Fibroblast of lung (primary cell): Measurements from ENCODE around the gene SNX15. TPM values are rescaled to one million over a fixed set of nuclear protein-coding genes. Genes with fewer than 3 reads are reported as not detected.

Experiments used
- DNase-seq, 2 donors: peaks; one replicate each; pipeline versions ENCODE4 v3.0.0 to v3.0.0-alpha.2; 2010; ENCODE audit warnings: low read depth in 2 of 2
- H2AFZ ChIP-seq: 2 replicates; pipeline ENCODE4 v1.5.1; 2012; ENCODE audit warnings: low read length, control low read depth, inconsistent platforms
- H3K27ac ChIP-seq: 2 replicates; pipeline ENCODE4 v1.5.1; 2011; ENCODE audit warnings: low read length, control low read depth; ENCODE audit not compliant: insufficient read depth
- H3K27me3 ChIP-seq: 2 replicates; pipeline ENCODE4 v1.5.1; 2011; ENCODE audit warnings: mild to moderate bottlenecking, low read length; ENCODE audit not compliant: control insufficient read depth, insufficient read depth
- H3K36me3 ChIP-seq: 2 replicates; pipeline ENCODE4 v1.5.1; 2011; ENCODE audit warnings: low read length; ENCODE audit not compliant: control insufficient read depth, insufficient read depth
- H3K4me1 ChIP-seq: 2 replicates; pipeline ENCODE4 v1.5.1; 2011; ENCODE audit warnings: low read length; ENCODE audit not compliant: control insufficient read depth, insufficient read depth; ENCODE audit errors: extremely low read depth
- H3K4me2 ChIP-seq: 2 replicates; pipeline ENCODE4 v1.5.1; 2011; ENCODE audit warnings: low read length, control low read depth; ENCODE audit not compliant: insufficient read depth; ENCODE audit errors: extremely low read depth
- H3K4me3 ChIP-seq, 4 experiments: fragments of 200-600 bp in 1 of 4; sonication (generic) in 1 of 4; replicated peaks in 1 of 4; 2 replicates each; pipeline ENCODE4 v1.5.1; 2011 to 2016; ENCODE audit warnings: low read length in 4 of 4, low read depth in 3 of 4, mild to moderate bottlenecking in 3 of 4, control low read depth in 2 of 4, inconsistent platforms in 1 of 4, mixed read lengths in 1 of 4; ENCODE audit not compliant: insufficient read depth in 1 of 4; ENCODE audit errors: control extremely low read depth in 1 of 4
- H3K79me2 ChIP-seq: 2 replicates; pipeline ENCODE4 v1.5.1; 2012; ENCODE audit warnings: mild to moderate bottlenecking, low read length, inconsistent platforms; ENCODE audit not compliant: control insufficient read depth, insufficient read depth
- H3K9ac ChIP-seq: 2 replicates; pipeline ENCODE4 v1.5.1; 2011; ENCODE audit warnings: mild to moderate bottlenecking, low read length, control low read depth; ENCODE audit not compliant: insufficient read depth
- H3K9me3 ChIP-seq: 2 replicates; pipeline ENCODE4 v1.5.1; 2012; ENCODE audit warnings: low read depth, low read length; ENCODE audit not compliant: control insufficient read depth, insufficient read depth
- H4K20me1 ChIP-seq: 2 replicates; pipeline ENCODE4 v1.5.1; 2011; ENCODE audit warnings: low read length; ENCODE audit not compliant: control insufficient read depth, insufficient read depth; ENCODE audit errors: extremely low read depth
- CTCF ChIP-seq, 2 donors: IDR thresholded peaks in 1 of 2; conservative IDR thresholded peaks in 1 of 2; 1 replicate in 1 of 2; 2 replicates in 1 of 2; pipeline ENCODE4 v1.5.1; 2011 to 2012; ENCODE audit warnings: low read length in 2 of 2, control low read depth in 1 of 2, inconsistent platforms in 1 of 2, low read depth in 1 of 2, mild to moderate bottlenecking in 1 of 2
- EZH2 ChIP-seq: IDR thresholded peaks from 2 replicates; pipeline ENCODE4 v1.5.1; 2012; ENCODE audit warnings: low read length, control low read depth, mild to moderate bottlenecking; ENCODE audit errors: missing control alignments
- polyA plus RNA-seq, 2 donors: library from polyadenylated mRNA; depleted of rRNA in 1 of 2; stranded (reverse) in 1 of 2; unstranded in 1 of 2; fragments of >200 nt; gene quantifications; 2 replicates each; pipeline ENCODE4 v1.2.1, GENCODE V29; 2011 to 2012; ENCODE audit warnings: missing spikeins in 1 of 2
- total RNA-seq: library from RNA; depleted of rRNA; stranded (reverse); fragments of >200 nt; gene quantifications from 2 replicates; pipeline ENCODE4 v1.2.1, GENCODE V29; 2014

SNX15 gene
- total and polyA plus RNA-seq, 2 donors (not counting 1 experiment from before 2014, with no cell fraction given) = 10.2 to 14.4 TPM

- no peak overlapping the region for H3K27ac ChIP-seq
- H3K4me2 ChIP-seq = no peak overlapping the region
- TF ChIP-seq EZH2 (no peak), CTCF (conservative IDR thresholded peaks at IDR 0.05 in 1 of 2, IDR thresholded peaks at IDR 0.05 in 1 of 2; ENCODE audit: low read depth in 1 of 2, low read length in 2 of 2) (no peak)
- H3K4me3 ChIP-seq = no peak overlapping the region
- no peak overlapping the region for H2AFZ ChIP-seq
- H3K79me2 ChIP-seq = no peaks in the 10 kb centered on the region
- H3K27me3 ChIP-seq = no peaks in the 10 kb centered on the region
- no peaks in the 10 kb centered on the region for H3K36me3 ChIP-seq
- H3K9ac ChIP-seq = no peak overlapping the region
- DNase-seq = no peak
- H3K9me3 ChIP-seq = no peaks in the 10 kb centered on the region
- no peaks in the 10 kb centered on the region for H4K20me1 ChIP-seq
- no peaks in the 10 kb centered on the region for H3K4me1 ChIP-seq
These were observed 40.2 kb downstream of the SNX15 start for GRCh38 chr11:65067446-65067845.

GRCh38 chr11:65069217-65069616, 42.0 kb downstream of the SNX15 start:
- H4K20me1 ChIP-seq = no peaks in the 10 kb centered on the region
- no peaks in the 10 kb centered on the region for H3K27me3 ChIP-seq
- TF ChIP-seq EZH2 (no peak), CTCF (conservative IDR thresholded peaks at IDR 0.05 in 1 of 2, IDR thresholded peaks at IDR 0.05 in 1 of 2; ENCODE audit: low read depth in 1 of 2, low read length in 2 of 2) (no peak)
- no peak overlapping the region for H3K4me3 ChIP-seq
- H3K9me3 ChIP-seq = no peaks in the 10 kb centered on the region
- no peak overlapping the region for H3K27ac ChIP-seq
- H3K9ac ChIP-seq = no peak overlapping the region
- H2AFZ ChIP-seq = no peak overlapping the region
- H3K79me2 ChIP-seq = no peaks in the 10 kb centered on the region
- no peak for DNase-seq
- no peak overlapping the region for H3K4me2 ChIP-seq
- H3K4me1 ChIP-seq = no peaks in the 10 kb centered on the region
- no peaks in the 10 kb centered on the region for H3K36me3 ChIP-seq

GRCh38 chr11:65071907-65072630, 44.8 kb downstream of the SNX15 start:
- Histone ChIP-seq H4K20me1 (no peaks in the 10 kb centered on the region), H3K4me2 (no peak overlapping the region), H3K79me2 (no peaks in the 10 kb centered on the region), H3K9ac (no peak overlapping the region), H3K27me3 (no peaks in the 10 kb centered on the region), H3K4me3 (no peak overlapping the region), H3K9me3 (no peaks in the 10 kb centered on the region), H3K4me1 (no peaks in the 10 kb centered on the region), H3K36me3 (no peaks in the 10 kb centered on the region), H3K27ac (no peak overlapping the region), H2AFZ (no peak overlapping the region)
- no peak for DNase-seq
- no peak for TF ChIP-seq EZH2
- no peak for TF ChIP-seq CTCF (conservative IDR thresholded peaks at IDR 0.05 in 1 of 2, IDR thresholded peaks at IDR 0.05 in 1 of 2; ENCODE audit: low read depth in 1 of 2, low read length in 2 of 2)
